HG02588 (cell line): Measurements from ENCODE around the gene C3orf70.
"Not testable (repeated sequence)": the region's sequence is repeated elsewhere in the genome, so short reads cannot be mapped to it uniquely, and the experiment has no call there.

Experiments used
- ATAC-seq: cut with Tn5 transposase; IDR thresholded peaks from one replicate; pipeline ENCODE4 v1.9.1; 2021; ENCODE audit warnings: mild to moderate bottlenecking, moderate library complexity; ENCODE audit not compliant: unreplicated experiment

The C3orf70 gene

DNA sequence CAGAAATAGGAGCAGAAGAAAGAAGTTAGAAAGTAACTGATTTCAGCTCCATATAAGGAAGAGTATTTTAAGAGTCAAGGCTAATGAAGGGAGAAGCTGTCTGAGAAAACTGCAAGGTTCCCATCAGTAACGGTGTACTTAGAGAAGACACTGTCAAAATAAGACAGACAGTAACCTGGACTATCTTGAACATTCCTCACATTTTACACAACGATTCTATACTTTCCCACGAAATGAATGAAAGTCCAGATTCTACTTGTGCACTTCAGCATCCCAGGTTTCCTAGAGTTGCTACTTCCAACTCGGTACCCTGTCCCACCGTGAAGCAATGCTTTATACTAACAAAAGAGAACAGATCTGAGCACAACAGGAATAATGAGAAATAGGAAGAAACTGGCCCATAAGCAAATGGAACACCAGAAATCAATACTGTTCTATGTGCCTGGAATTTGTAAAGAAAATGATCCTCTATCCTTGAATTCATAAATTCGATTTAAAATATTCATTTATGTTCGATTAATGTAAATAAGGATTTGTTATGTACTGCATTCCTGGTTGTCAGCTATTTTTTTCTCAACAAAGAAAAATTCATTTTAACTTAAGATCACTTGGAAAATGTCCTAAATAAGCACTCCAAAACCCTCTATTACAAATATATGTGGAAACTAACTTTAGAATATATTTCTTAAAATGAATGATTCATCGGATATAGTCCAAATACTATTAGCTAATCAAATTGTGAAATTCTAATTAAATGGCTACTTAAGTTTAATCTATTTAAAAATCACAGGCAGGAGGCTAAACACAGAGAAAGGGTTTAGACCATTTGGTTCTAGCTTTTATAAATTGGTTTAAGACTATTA lies 1.5 kb downstream of the C3orf70 start:
- ATAC-seq: no peak

DNA sequence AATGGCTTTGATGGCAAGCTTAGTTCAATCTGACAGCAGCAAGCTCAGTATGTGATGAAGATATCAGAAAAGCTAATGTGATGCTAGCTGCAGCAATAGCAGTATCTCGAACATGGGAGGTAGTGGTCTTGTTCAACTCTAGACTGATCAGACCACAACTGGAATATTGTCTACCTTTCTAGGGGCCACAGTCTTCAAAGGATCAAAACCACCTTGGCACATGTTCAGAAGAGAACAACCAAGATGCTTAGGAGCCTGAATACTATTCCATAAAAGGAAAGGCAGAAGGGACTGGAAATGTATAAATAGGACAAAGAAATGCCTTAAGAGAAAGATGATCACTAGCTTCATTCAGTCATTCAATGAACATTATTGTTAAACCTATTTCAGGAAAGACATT lies 2.3 kb downstream of the C3orf70 start:
- ATAC-seq: no peak

DNA sequence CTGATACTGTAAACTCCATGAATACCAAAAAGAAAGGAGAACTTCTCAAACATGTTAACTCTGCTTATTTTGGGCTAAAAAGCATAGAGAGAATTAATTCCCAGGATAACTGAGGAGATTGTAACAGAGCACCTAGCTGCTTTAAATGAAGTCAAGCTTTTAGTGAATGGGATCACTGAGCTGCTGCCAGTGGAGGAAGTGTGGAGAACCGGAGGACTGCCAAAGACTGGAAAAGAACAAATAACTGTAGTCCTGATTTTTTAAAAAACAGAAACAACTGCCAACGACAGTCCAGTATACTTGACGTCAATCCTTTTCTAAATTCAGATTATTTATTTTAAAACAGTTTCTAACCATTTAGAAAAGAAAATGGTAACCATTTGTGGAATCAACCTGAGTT lies 3.3 kb downstream of the C3orf70 start:
- ATAC-seq: no peak

DNA sequence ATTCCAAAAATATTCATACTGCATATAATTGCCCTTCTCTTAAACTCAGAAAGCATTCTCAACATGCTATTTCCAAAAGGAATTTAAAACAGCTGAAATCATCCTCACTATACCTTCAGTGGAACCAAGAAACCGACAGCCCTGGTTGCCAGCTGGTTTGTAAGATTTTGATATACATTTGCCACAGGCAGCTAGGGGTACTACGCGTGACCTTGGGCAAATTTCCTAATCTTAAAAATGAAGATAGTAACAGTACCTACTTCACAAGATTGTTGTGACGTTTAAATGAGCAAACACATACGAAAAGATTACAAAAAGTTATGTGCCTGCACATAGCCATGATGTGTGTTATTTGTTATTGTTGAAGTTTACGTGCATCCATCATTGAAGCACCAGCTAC lies 7.3 kb downstream of the C3orf70 start:
- no peak for ATAC-seq

DNA sequence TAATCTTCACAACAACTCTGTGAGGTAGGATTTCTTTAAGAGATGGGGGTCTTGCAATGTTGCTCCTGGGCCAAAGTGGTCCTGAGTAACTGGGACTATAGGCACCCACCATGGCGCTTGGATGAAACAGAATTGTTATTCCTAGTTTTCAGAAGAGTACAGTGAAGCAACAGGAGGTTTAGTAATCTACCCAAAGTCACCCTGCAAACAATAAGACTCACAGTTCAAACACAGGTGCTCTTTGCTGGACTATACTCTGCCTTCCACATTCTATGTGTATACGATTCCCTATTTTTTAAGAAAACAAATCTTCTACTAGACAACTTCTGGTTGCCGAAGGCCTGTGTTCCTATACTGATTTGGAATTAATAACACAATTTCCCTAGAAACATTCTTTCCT lies 8.1 kb downstream of the C3orf70 start:
- ATAC-seq: no peak

DNA sequence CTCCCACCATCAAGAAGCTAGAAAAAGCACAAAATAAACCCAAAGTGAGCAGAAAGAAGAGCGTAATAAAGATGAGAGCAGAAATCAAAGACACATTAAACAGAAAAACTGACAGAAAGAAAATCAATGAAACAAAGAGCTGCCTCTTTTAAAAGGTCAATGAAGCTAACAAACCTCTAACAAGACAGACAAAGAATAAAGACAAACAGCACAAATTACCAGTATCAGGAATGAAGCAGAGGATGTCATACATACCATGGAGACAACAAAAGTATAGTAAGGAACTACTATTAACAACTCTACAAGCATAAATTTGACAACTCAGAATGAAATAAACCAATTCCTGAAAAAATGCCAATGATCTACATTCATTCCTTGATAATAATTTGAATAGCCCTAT lies 15.0 kb downstream of the C3orf70 start:
- no peak for ATAC-seq

DNA sequence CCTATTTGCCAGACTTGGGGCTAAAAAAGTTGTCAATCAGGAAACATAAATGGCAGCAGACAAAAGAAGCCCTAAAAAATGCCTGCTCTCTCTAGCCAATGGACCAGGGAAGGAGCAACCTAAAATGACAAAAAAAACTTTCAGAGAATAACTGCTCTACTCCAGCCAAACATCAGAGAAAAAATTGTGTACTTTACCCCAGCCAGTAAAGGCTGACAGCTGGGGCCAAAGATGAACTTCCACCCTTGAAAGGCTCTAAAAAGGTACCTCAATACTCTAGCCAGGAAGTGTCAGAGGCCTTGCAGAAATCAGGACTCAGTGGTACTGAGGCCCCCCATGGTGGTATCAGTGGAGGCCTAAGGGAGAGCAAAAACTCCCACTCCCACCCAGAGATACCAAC lies 18.4 kb downstream of the C3orf70 start:
- ATAC-seq: no peak

DNA sequence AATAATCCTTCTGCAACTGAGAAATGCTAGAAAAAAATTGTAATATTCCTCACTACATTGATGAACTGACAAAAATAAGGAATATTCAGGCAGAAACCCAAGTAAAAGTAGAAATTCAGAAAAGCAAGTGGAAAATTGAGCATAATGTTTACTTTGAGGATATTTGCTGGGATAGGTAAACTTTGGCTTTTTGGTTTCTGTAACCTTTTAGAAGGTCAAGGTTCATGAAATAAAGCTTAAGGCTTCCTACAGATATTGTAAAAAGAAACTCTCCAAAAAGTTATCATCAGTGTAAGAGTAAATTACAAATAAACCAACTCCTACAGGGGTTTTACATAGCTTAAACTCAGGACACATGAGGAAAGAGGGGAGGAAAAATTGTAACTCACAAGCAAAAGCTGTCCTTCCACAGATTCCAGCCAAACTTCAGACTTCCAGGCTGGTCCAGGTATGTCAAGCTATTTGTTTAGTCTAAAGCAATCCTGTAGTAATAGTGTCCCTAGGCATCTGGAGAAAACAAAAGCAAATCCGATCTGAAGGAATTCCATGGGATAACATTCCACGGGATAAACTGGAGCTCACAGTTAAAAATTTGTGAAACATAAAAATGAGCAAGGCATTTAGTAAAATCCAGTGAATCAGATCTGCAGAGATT lies 21.1 kb downstream of the C3orf70 start:
- no peak for ATAC-seq

DNA sequence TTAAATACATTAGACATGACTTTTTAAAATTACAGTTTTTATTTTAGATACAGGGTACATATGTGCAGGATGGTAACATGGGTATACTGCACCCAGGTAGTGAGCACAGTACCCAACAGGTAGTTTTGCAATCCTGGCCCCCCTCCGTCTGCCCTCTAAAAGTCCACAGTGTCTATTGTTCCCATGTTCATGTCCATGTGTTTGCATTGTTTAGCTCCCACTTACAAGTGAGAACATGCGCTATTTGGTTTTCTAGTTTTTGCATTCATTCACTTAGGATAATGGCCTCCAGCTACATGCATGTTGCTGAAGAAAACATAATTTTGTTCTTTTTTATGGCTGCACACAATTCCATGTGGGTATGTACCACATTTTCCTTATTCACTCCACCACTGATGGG lies 23.8 kb downstream of the C3orf70 start:
- no peak for ATAC-seq

DNA sequence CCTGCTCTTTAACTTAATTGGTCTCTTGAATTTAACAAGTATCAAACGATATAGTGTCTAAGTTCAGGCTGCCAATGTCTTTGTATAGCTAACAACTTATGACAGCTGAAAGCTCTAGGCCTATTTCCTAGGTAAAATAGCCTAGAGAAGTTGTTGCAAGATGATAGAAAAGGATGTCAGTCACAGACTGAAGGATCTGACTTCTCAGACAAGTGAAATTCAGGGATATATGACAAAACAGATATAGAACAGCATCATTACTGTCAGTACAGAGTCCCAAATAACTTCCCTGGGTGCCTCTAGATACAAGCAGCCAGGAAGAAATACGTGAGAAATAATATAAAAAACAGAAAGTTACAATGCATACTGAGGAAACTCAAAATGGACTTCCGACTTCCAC lies 26.7 kb downstream of the C3orf70 start:
- no peak for ATAC-seq

DNA sequence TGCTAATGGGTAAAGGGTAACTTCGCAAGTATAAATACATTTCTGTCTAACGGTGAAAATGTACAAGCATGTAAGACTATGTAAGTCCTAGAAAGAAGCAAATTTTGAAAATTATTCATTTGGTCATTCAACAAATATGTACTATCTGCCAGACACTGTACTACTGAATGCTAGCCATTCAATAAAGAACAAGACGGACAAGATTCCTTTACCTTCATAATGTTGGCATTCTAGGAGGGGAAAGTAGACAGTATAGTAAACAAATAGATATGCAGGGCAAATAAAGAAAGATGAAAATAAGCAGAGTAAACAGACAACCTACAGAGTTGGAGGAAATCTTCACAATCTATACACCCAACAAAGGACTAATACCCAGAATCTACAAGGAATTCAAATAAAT lies 32.7 kb downstream of the C3orf70 start:
- no peak for ATAC-seq

DNA sequence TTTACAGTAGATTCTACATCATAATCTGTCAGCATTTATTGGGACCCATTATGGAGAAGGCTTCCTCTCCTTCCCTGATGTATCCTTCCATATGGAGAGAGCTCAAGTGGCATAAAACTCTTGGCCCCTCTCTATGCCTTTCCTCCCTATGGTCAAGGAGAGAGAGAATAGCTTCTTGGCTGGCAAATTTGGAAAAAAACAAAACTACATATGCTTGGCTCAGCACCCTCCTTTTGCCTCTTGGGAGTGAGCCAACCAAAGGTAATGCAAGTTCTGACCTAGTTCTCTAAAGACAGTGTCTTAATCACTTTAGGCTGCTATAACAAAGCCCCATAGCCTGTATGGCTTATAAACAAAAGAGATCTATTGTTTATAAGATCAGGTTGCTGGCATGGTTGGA lies 37.5 kb downstream of the C3orf70 start:
- ATAC-seq: no peak

DNA sequence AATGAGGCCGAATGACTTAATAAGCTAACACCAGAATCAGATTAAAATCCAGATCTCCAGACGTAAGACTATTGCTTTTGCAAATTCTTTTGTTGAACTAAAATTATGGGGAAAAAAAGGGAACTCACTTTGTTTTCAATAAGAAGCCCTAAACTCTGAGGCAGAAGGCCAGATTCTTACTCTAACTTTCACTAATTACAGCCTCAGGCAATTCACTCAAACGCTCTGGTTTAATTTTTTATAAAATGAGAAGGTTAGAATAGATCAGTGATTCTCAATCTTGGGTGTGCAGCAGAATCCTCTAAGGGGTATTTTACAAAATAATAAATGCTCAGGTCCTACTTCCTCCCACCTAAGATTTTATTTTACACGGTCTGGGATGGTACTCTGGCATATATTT lies 38.1 kb downstream of the C3orf70 start:
- no peak for ATAC-seq

DNA sequence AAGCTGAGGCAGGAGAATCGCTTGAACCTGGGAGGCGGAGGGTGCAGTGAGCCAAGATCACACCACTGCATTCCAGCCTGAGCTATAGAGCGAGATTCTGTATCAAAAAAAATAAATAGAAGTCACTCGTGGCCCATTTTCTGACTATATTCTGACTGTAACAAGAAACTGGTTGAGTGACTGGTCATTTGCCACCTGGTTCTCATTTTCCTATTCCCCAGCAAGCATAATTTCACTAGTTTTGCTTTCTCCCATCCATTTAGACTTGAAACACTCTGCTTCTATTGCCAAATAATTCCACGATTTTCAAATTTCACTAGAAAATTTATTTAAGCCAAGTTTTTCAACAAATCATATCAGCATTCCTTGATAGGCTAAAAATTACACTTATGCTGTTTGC lies 40.7 kb downstream of the C3orf70 start:
- ATAC-seq: no peak

DNA sequence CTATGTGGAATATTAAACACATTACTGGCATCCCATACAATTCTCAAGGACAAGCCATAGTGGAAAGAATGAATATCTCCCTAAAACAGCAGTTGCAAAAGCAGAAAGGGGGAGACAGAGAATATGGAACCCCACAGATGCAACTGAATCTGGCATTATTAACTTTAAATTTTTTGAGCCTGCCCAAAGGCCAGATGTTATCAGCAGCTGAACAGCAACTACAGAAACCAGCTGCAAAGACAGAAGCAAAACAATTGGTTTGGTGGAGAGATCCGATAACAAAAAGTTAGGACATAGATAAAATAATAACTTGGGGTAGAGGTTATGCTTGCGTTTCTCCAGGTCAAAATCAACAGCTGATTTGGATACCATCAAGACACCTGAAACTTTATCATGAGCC lies 43.8 kb downstream of the C3orf70 start:
- not testable (repeated sequence) for ATAC-seq

DNA sequence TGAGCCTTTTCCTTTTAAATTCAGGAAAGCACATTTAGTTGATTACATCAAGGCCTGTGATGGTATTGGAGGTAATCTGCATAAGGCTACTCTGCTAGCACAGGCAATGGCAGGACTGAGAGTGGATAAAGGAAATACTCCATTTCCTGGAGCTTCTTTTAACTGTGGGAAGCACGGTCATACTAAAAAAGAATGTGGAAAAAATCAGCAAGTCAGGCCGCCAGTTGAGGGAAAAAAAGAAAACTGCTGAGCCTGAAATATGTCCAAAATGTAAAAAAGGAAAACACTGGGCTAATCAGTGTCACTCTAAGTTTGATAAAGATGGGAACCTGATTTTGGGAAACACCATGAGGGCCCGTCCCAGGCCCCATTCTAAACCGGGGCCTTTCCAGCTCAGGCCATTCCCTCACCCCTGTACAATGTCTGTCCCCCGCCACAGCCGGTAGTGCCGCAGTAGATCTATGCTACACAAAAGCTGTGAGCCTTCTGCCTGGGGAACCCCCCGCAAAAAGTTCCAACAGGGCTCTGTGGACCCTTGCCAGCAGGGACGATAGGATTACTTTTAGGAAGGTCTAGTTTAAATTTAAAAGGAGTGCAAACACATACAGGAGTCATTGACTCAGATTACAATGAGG lies 46.5 kb downstream of the C3orf70 start:
- not testable (repeated sequence) for ATAC-seq

DNA sequence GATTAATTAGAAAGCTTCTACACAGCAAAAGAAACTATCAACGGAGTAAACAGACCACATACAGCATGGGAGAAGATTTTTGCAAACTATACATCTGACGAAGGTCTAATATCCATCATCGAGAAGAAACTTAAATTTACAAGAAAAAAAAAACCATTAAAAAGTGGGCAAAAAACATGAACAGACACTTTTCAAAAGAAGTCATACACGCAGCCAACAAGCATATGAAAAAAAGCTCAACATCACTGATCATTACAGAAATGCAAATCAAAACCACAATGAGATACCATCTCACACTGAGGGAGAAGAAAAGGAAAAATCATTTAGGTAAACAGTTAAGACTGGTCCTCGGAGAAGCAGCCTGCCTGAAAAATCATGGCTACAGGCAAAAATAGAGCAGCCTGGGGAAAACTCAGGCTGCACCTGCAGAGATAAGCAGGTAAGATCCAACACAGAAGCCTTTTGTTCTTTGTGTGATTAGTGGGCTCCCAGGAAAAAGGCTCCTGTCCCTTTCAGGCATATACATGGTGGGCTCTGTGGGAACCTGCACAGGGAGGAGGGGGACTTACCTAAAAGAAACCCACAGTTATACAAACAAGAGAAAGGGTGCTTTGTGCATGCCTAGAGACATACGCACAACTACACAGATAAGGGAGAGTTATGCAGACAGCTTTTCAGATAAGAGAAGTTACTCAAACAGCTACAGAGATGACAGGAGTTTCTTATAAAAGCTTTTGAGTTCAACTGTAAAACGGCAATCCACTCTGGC lies 49.3 kb downstream of the C3orf70 start:
- no peak for ATAC-seq

DNA sequence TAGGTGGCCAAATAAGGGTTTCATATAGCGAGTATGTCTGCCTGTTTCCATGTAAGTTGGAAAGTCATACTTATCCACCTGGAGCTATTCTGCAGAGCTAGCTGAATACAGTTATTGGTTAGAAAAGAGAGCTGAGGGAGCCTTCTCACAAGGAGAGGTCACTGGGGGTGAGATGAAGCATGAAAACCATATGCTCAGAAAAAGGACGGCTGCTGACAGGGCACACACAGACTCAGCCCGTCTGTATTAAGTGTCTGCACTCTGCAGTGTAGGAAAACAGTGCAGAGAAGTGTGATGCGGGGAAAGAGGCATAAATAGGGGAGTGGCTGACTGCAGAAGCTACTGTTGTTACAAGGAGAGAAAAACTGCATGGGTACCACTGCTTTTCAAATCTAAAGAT lies 58.2 kb downstream of the C3orf70 start:
- no peak for ATAC-seq

DNA sequence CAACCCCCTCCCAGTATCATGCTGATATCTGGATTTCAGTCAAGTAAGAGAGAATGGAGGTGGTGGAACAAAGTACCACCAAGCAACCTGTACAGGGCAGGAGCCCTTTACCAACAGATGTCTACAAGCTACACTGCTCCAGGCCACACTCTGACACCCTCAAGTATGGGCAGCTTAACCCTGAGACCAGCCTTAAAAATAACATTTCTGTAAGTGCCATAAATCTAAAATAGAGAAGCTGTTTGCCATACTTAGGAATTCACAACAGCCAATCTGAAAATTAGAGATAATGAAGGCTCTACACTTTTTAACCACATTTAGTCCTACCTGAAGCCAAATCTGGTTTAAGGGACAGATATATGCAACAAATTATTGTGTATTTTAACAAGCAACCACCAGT lies 59.7 kb downstream of the C3orf70 start:
- ATAC-seq: no peak

DNA sequence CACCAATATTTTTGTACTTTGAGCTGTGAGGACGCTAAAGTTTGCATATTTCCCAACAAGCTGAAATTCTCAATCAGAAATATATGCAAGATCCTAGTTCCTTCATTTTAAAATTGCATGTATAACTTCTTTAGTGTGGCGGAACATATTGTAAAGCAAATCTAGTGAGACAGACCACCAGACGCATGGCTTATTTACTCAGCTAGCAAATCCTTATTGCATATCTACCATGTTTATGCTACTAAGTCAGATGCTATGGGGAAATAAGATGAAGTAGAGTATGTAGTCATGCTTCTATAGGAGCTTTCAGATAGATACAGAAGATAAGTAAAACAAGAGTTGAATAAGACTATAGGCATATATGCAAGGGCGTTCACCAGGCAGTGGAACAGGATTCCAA lies 62.0 kb downstream of the C3orf70 start:
- ATAC-seq: no peak

DNA sequence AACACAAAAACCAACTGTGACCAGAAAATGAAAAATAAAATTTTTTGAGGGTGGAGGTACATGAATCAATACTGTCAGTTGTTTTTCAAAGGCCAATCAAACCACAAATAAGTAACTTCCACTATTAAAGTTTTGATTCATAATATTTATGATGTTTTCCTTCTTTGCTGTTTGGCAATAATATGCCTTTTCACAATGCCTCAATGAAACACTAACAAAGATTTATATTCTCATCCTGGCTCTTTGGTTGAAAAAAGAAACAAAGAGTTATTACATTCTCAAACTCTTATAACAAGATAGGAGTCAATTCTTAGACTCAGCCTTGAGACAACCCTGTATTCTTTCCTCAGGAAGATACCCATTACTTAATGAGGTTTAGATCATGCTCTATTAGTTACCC lies 63.1 kb downstream of the C3orf70 start:
- no peak for ATAC-seq
